Esophagus mucosa (tissue), 1 donor: ENCODE results near the gene RNF41. TPM values are rescaled to one million over a fixed set of nuclear protein-coding genes. Genes with fewer than 3 reads are reported as not detected.

ENCODE experiments used
- ATAC-seq: fragments of 200-7000 bp; cut with Tn5 transposase; one replicate; pipeline ENCODE4 v1.9.1; 2020
- total RNA-seq: library from RNA; stranded (reverse); gene quantifications from one replicate; pipeline ENCODE4 v1.2.4, GENCODE V29; 2023
- donor health status: DM: yes; HTN: yes; CAD: no.

The RNF41 gene
- total RNA-seq, 1 donor from 2014 or later: 26.9 TPM

DNA sequence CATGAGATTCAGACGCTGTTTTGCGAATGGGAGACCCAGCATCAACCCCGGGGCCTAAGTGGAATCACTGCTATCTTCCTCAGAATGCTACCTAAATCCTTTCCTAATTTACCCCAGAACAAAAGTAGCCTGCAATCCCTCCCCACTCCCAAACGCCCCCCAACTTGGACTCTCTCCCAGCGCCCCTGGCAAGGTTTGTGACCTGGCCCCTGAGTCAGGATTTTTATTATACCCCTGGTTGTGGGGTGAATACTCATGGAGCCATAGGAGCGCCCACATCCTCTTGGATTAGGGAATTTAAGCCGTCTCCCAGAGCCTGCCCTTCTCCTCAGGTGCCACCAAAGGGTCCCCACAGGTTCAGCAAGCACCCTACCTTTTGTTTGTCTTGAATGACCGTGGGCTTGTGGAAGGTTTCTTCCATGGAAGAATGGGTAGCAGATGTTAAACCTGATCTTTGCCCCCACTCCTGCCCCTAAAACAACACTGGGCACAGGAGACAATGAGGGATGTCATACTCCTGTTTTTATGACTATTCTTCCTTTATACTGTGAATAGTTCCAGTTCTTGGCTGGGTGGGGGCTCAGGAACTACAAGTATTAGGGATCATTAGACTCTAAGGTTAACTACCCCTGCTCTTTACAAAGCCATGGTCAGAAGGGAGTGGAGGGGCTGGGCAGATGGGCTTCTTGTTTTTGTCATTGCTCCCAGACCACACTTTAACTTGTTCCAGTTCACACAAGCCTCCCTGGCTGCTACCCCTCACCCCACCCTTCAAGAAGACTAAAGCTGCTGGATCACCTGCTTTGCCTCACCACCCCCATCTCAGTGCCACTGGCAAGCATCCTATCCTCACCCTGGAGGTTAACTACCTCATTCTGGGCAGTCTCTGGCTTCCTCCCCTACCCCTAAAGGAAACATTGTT, 68.7 kb downstream of the RNF41 start:
- ATAC-seq: no peak

Other genes starting within 250 kb of the RNF41 start
- gene RAB5B, start 247.8 kb downstream of the RNF41 start, total RNA-seq: 111 TPM
- gene SUOX, start 224.6 kb downstream of the RNF41 start, total RNA-seq: 16.0 TPM
- 4.3 TPM for gene IKZF4, start 200.9 kb downstream of the RNF41 start, total RNA-seq
- gene RPS26, start 180.0 kb downstream of the RNF41 start, total RNA-seq: 52.8 TPM
- 68.1 TPM for gene ERBB3, start 141.8 kb downstream of the RNF41 start, total RNA-seq
- gene PA2G4, start 117.4 kb downstream of the RNF41 start, total RNA-seq: 125 TPM
- gene RPL41, start 105.3 kb downstream of the RNF41 start, total RNA-seq: 4,992 TPM
- 1.8 TPM for gene ZC3H10, start 103.7 kb downstream of the RNF41 start, total RNA-seq
- 48.8 TPM for gene ESYT1, start 93.7 kb downstream of the RNF41 start, total RNA-seq
- gene MYL6B, start 69.3 kb downstream of the RNF41 start, total RNA-seq: 54.2 TPM
- 1,179 TPM for gene MYL6, start 63.6 kb downstream of the RNF41 start, total RNA-seq
- gene SMARCC2, start 32.4 kb downstream of the RNF41 start, total RNA-seq: 44.4 TPM
- gene NABP2, start 2.4 kb upstream of the RNF41 start, total RNA-seq: 26.5 TPM
- gene SLC39A5, start 8.1 kb upstream of the RNF41 start, total RNA-seq: not detected
- gene ANKRD52, start 36.5 kb upstream of the RNF41 start, total RNA-seq: 19.8 TPM
- 3.1 TPM for gene COQ10A, start 45.0 kb upstream of the RNF41 start, total RNA-seq
- gene CS, start 78.4 kb upstream of the RNF41 start, total RNA-seq: 215 TPM
- 67.7 TPM for gene CNPY2, start 94.1 kb upstream of the RNF41 start, total RNA-seq
- 21.4 TPM for gene PAN2, start 112.1 kb upstream of the RNF41 start, total RNA-seq
- 1.8 TPM for gene IL23A, start 117.0 kb upstream of the RNF41 start, total RNA-seq
- 54.5 TPM for gene STAT2, start 138.2 kb upstream of the RNF41 start, total RNA-seq
- not detected for gene APOF, start 140.9 kb upstream of the RNF41 start, total RNA-seq
- gene TIMELESS, start 227.5 kb upstream of the RNF41 start, total RNA-seq: 10.5 TPM
- not detected for gene MIP, start 232.7 kb upstream of the RNF41 start, total RNA-seq
- 3.2 TPM for gene SPRYD4, start 246.7 kb upstream of the RNF41 start, total RNA-seq